K562 (cell line): ENCODE measurements around the gene IL9.

Source experiments
- CGGBP1 ChIP-seq: fragments of 250-450 bp; sonication (Bioruptor Pico); IDR thresholded peaks from 2 replicates; pipeline ENCODE4 v1.9.0; 2021; ENCODE audit warnings: mild to moderate bottlenecking
- RFX7 ChIP-seq: fragments of 250-450 bp; sonication (Bioruptor Pico); IDR thresholded peaks from 2 replicates; pipeline ENCODE4 v1.5.1; 2021; ENCODE audit warnings: mild to moderate bottlenecking
- ZNF239 ChIP-seq: fragments of 250-450 bp; sonication (Bioruptor Pico); IDR thresholded peaks from 2 replicates; pipeline ENCODE4 v1.4.0; 2020; ENCODE audit warnings: mild to moderate bottlenecking

GRCh38 chr5:135941711-135942110 lies 46.1 kb upstream of the IL9 start:
- TF ChIP-seq RFX7 (CRISPR knock-in tag) (no peak), CGGBP1 (CRISPR knock-in tag) (no peak), ZNF239 (no peak)
